ENCODE results near the gene CNN1. TPM values are rescaled to one million over a fixed set of nuclear protein-coding genes. Genes with fewer than 3 reads are reported as not detected.
A peak's percentile ranks its signal among the peaks of the same experiment; 100 is the strongest.
"Not testable (repeated sequence)": the region's sequence is repeated elsewhere in the genome, so short reads cannot be mapped to it uniquely, and the experiment has no call there.

The CNN1 gene
- total and polyA plus RNA-seq, 2 experiments from 2014 or later, result 12.1 to 12.6 TPM

DNA sequence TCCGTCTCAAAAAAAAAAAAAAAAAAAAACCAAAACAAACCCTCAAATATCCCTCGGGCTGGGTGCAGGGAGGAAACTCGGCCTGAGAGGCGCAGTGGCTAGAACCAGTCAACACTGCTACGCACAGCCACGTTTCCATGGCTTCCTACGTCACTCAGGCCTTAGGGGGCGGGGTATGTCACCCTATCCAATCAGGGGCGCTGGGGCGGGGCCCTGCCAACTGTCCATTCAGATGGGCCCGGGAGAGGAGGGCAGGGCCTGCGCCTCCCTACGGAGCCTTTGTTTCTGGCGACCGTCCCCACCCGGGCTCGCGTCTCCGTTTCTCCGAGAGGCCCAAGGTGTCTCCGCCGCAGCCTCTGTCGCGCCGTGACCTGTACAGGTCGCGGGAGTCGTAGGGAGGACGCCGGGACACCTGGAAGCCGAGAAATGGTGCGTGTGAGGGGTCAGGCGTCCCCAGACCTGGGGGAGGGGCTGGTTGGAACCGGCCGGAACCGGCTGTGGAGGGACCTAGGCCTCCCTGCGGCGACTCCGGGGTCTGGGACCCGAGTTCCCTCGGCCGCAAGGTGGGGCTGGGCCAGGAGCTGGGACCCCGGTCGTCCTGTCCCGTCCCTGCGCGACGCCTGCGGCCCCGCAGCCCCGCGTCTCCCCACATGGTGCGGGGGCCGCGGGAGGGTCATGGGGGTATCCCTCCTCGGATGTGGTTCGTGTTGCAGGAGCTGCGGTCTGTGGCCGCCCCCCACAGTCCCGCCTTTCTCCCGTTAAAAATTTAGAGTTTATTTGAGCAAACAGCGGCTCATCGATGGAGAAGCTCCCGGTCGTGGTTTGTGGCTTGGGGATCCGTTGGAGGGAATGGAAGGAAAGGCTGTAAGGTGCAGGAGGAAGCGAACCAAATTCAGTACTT, 58.8 kb downstream of the CNN1 start, which contains the start of gene ZNF627:
TSS of gene ZNF627 (plus strand) at position 282 of the 901 bp plus-strand sequence. CDS start at position 427, 145 bp downstream.
- peak; percentile 16 for TF ChIP-seq CTCF (IDR thresholded peaks at IDR 0.05; ENCODE audit: poor library complexity)
- no peak for TF ChIP-seq EZH2 (IDR thresholded peaks at IDR 0.05; ENCODE audit: borderline replicate concordance)
- Histone ChIP-seq H3K36me3 (replicated peaks; ENCODE audit: insufficient read depth, low read depth) (no peaks in the 10 kb centered on the region), H3K9me2 (replicated peaks; ENCODE audit: insufficient read depth) (no peaks in the 10 kb centered on the region), H3K4me3 (peak within 1 kb of the TSS; percentile 89), H2AFZ (peak within 1 kb of the TSS; percentile 50), H3K27me3 (no peaks in the 10 kb centered on the region), H3K4me1 (ENCODE audit: insufficient read depth) (peaks cover 11% of the 10 kb centered on the region), H3K4me2 (peak within 1 kb of the TSS; percentile 85), H4K20me1 (ENCODE audit: insufficient read depth, poor library complexity, severe bottlenecking) (peaks cover 20% of the 10 kb centered on the region), H3K79me2 (peaks cover 49% of the 10 kb centered on the region), H3K27ac (peak within 1 kb of the TSS; percentile 98), H3K9me3 (ENCODE audit: low read depth) (no peaks in the 10 kb centered on the region)
- DNase-seq (ENCODE audit: low spot score), result peak; percentile 100
- under 1% methylated on average over 53 of the region's 67 CpGs for WGBS (ENCODE audit: low lambda C conversion rate, missing lambda C conversion rate)

DNA sequence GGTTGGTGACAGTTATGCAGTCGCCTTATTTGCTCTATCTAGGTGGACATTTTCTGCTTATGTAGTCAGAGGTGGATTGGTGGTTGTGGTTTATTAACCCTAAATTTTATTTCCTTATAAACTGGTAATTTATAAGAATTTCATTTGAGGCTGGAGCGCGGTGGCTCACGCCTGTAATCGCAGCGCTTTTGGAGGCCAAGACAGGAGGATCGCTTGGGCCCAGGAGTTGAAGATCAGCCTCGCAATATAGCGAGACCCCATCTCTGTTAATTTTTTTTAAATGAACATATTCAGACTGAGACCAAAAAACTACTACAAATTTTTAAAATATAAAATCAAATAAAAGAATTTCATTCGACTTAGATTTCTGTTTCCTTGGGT, 59.4 kb downstream of the CNN1 start:
- DNase-seq (ENCODE audit: low spot score), result no peak
- Histone ChIP-seq H3K4me2 (peak overlapping the region; percentile 85), H3K4me3 (peak overlapping the region; percentile 89), H3K9me2 (replicated peaks; ENCODE audit: insufficient read depth) (no peaks in the 10 kb centered on the region), H4K20me1 (ENCODE audit: insufficient read depth, poor library complexity, severe bottlenecking) (peaks cover 20% of the 10 kb centered on the region), H3K27ac (peak overlapping the region; percentile 98), H3K79me2 (peaks cover 56% of the 10 kb centered on the region), H3K27me3 (no peaks in the 10 kb centered on the region), H3K4me1 (ENCODE audit: insufficient read depth) (peaks cover 11% of the 10 kb centered on the region), H3K9me3 (ENCODE audit: low read depth) (no peaks in the 10 kb centered on the region), H3K36me3 (replicated peaks; ENCODE audit: insufficient read depth, low read depth) (no peaks in the 10 kb centered on the region), H2AFZ (peak overlapping the region; percentile 39)
- TF ChIP-seq EZH2 (IDR thresholded peaks at IDR 0.05; ENCODE audit: borderline replicate concordance) (no peak), EZH2phosphoT487 (IDR thresholded peaks at IDR 0.05; ENCODE audit: low read depth, severe bottlenecking, unreplicated experiment) (no peak), CTCF (IDR thresholded peaks at IDR 0.05; ENCODE audit: poor library complexity) (no peak)
- WGBS (ENCODE audit: low lambda C conversion rate, missing lambda C conversion rate), result 64% methylated on average over 10 of the region's 10 CpGs

DNA sequence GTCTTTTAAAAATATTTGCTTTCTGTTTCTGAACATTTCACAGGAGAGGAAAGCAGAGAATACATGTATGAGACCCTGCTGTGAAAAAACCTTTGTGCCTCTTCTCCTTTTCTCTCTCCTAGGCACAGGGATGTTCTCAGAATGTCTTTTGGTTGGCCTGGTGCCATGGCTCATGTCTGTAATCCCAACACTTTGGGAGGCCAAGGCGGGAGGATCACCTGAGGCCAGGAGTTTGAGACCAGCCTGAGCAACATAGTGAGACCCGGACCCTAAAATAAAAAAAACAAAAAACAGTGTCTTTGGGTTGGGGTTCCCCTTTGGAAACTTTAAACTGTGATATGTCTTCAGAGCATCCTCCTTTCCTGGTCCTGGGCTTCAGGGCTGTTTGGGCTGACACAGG, 60.1 kb downstream of the CNN1 start:
- Histone ChIP-seq H3K27ac (peak overlapping the region; percentile 98), H3K9me3 (ENCODE audit: low read depth) (no peaks in the 10 kb centered on the region), H3K27me3 (no peaks in the 10 kb centered on the region), H3K4me1 (ENCODE audit: insufficient read depth) (peaks cover 11% of the 10 kb centered on the region), H3K36me3 (replicated peaks; ENCODE audit: insufficient read depth, low read depth) (no peaks in the 10 kb centered on the region), H3K4me3 (peak overlapping the region; percentile 89), H2AFZ (no peak overlapping the region), H4K20me1 (ENCODE audit: insufficient read depth, poor library complexity, severe bottlenecking) (peaks cover 20% of the 10 kb centered on the region), H3K79me2 (peaks cover 62% of the 10 kb centered on the region), H3K4me2 (peak overlapping the region; percentile 85), H3K9me2 (replicated peaks; ENCODE audit: insufficient read depth) (no peaks in the 10 kb centered on the region)
- WGBS (ENCODE audit: low lambda C conversion rate, missing lambda C conversion rate), result 98% methylated on average over 2 of the region's 2 CpGs
- TF ChIP-seq EZH2phosphoT487 (IDR thresholded peaks at IDR 0.05; ENCODE audit: low read depth, severe bottlenecking, unreplicated experiment) (no peak), CTCF (IDR thresholded peaks at IDR 0.05; ENCODE audit: poor library complexity) (no peak), EZH2 (IDR thresholded peaks at IDR 0.05; ENCODE audit: borderline replicate concordance) (no peak)
- no peak for DNase-seq (ENCODE audit: low spot score)

DNA sequence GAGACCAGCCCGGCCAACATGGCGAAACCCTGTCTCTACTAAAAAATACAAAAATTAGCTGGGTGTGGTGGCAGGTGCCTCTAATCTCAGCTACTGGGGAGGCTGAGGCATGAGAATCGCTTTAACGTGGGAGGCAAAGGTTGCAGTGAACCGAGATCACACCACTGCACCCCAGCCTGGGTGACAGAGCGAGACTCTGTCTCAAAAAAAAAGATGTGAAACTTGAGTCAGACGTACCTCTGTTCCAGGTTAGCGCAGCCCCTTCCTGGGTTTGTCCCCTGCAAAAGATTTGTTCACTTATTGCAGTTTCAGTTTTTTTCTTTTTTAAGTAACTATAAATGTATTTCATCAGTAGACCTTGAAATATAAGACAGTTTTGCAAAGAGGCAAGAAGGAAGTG, 61.1 kb downstream of the CNN1 start:
- H3K27me3 ChIP-seq; H3K36me3 ChIP-seq (replicated peaks; ENCODE audit: insufficient read depth, low read depth); H3K27ac ChIP-seq; H3K4me3 ChIP-seq; H3K9me2 ChIP-seq (replicated peaks; ENCODE audit: insufficient read depth); H3K4me2 ChIP-seq; DNase-seq (ENCODE audit: low spot score); H2AFZ ChIP-seq; H3K9me3 ChIP-seq (ENCODE audit: low read depth): not testable (repeated sequence)
- 98% methylated on average over 8 of the region's 8 CpGs for WGBS (ENCODE audit: low lambda C conversion rate, missing lambda C conversion rate)
- Histone ChIP-seq H3K79me2 (peaks cover 72% of the 10 kb centered on the region), H4K20me1 (ENCODE audit: insufficient read depth, poor library complexity, severe bottlenecking) (peaks cover 20% of the 10 kb centered on the region), H3K4me1 (ENCODE audit: insufficient read depth) (peaks cover 11% of the 10 kb centered on the region)
